OCI-M2 (cell line): ENCODE data around the gene PAX9.
"Not testable (repeated sequence)": the region's sequence is repeated elsewhere in the genome, so short reads cannot be mapped to it uniquely, and the experiment has no call there.

Experiments used
- DNase-seq: peaks from one replicate; lab custom pipeline; 2025; ENCODE audit not compliant: unreplicated experiment; lab: John Stamatoyannopoulos, UW

The PAX9 gene

DNA sequence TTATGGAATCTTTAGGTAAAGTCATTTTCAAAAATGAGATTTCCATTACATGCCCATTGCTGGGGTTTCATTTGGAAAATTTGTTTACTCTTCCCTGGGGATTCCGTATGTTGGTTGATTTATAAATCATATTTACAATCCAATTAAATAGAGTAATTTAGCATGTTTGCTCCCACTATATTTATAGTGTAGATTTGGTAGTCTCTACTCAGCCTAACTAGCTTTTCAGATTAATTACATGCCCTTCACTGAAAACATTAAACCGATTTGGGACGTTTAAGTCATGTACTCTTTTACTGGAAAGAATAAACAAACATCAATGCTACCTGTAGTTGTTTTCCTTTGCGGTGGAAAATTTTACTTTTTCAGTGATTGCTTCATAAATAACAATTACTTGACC, 10.4 kb downstream of the PAX9 start:
- no peak for DNase-seq

DNA sequence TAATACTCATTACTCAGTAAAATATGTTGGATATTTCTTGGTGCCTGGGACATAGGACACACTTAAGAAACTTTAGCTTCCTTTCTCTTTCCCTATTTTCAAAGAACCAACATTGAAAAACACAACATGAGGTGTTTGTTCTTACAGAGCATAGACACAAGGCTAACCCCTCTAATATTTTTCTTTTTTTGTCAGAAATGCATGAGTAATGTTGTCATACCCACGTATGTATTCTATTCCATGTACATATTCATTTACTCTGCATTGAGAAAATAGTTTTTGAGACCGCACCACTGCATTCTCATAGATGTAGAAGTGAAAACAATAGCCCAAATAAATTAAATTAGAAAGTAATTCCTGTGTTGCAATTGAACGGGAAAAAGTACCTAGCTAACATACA, 13.0 kb downstream of the PAX9 start:
- DNase-seq: no peak

DNA sequence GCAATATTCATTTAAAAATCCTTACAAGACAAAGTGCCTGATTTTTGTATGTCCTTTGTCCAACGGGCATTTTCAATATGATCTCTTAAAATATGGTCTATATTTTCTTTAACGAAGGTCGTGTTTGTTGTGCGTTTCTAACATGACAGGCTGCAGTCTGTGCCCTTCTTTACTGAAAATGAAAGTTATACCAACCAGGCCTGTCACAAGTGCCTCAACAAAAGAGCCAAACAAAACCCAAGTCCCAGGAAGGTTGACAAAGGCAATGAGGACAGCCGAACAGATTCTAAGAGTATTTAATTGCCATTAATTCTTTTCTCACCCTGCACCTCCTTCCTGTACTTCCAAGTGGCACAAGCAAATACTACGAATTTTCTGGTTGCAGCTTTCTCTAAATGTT, 13.9 kb downstream of the PAX9 start:
- no peak for DNase-seq

DNA sequence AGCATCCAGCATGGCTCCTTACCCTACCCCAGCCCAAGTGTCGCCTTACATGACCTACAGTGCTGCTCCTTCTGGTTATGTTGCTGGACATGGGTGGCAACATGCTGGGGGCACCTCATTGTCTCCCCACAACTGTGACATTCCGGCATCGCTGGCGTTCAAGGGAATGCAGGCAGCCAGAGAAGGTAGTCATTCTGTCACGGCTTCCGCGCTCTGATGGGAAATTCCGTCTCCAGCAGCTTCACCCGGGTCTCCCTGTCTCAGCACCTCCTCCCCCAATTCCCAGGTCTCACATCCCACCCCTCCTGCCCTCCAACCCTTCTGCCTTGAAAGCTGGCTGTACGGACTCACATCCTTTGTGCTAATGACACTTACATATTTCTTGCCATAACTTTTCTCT, 14.6 kb downstream of the PAX9 start:
- no peak for DNase-seq

DNA sequence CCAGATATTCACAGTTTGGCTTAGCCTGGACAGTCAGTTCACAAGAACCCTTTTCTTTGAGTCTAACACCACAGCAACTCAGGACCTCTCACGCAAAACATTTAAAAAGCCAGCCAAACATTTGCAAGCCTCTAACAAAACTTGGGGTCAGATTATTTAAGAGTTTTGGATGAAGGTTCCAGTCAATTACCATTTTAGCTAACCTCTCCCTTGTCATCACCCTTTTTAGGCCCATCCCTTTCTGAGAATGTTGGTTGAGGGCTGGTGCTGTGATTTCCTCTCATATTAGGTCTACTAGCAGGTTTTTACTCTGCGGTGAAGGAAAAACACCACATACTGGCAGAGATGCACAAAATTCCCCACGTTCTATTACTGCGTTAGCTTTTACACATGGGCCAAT, 20.7 kb downstream of the PAX9 start:
- no peak for DNase-seq

DNA sequence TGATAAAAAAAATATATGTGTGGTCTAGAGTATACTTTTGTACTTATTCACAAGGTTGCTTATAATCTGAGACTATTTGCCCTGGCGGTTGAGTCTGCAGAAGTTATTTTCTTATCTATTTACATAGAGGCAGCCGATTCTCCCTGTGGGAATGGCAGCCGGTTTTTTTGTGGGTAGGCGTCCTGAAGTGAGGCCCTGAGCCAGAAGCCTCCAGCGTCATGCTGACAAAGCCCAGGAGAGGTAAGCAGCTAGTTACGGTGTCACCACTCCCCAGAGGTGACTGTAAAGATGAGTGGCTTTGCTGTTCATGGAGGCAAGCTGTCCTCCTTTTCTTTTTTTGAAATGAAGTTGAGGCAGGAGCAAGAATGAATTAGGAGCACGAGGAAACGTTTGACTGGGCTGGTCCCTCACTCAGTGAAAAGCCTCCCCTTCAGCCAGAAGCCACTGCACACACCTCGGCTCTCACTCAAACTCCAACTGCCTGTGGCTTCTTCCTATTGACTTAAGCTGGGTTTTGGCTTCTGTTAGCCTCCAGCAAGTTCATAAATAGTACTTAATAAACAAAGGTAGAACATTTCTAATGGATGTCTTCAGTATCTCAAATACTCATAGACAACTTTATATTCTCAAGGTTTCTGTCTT, 21.5 kb downstream of the PAX9 start:
- DNase-seq: no peak

DNA sequence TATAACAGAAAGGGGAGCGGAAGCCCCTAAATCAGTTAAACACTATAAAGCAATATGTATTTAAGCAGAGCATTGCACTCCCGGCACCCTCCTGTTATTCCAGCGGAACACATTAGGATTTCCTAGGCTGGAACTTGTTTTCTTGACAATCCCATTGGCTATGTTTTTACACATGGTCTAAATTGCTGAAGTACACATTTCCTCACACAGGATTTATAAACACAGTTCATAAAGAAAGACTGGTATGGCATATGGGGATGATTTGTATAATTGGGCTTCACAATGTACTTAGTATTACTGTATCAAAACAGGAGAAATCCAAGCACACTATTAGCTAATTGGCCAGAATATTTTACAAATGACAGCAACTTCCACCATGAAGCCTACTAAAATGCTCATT, 23.3 kb downstream of the PAX9 start:
- DNase-seq: no peak

DNA sequence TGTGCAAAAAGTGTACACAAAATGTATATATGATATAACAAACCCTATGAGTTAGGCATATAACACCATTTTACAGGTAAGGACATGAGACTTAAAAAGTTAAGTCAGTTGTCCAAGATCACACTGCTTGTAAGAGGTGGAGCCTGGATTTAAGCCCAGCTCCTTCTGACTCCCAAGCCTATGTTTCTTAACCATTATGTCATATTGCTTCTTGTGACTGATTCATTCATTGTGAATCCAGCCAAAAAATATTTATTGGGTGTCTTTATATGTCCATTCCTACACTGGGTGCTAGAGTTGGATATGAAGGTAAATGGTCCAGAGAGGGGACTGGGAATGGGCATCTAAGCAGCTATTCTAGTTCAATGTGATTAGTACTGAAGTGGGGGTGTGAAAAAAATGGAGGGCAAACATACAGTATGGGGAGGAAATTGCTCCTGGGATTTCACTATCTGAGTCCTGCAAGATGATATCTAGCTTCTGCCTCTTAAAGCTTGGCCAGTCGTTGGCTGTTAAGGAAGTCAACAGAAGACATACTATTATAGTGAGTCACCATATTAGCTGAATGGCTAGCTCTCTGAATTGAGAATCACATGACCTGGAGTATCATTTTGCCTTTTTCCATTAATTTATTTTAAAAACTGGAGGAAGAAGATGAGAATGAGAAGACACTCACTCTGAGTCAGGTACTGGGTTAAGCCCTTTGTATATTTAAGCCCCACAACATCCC, 28.8 kb downstream of the PAX9 start:
- DNase-seq: no peak

DNA sequence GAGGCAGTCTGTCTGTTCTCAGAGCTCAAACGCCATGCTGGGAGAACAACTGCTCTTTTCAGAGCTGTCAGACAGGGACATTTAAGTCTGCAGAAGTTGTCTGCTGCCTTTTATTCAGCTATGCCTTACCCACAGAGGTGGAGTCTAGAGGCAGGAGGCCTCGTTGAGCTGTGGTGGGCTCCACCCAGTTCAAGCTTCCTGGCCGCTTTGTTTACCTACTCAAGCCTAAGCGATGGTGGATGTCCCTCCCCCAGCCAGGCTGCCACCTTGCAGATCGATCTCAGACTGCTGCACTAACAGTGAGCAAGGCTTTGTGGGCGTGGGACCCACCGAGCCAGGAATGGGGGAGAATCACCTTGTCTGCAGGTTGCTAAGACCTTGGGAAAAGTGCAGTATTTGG, 37.8 kb downstream of the PAX9 start:
- not testable (repeated sequence) for DNase-seq

DNA sequence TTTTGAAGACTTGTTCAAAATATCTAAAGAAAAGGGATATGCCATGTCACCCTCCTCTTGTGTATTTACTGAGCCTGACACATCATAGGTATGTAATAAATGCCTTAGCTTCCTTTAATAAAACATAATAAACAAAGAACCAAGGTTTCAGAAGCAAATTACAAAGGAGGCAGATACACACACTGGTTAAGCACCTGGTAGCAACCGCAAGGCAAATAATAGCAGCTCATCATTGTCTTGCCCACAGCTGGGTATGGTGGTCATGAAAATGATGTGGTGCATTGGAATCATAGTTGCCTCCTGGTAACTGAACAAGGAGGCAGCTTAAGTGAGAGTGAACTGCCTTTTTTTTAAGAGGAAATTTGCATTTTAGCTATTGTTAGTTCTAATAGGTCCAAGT, 39.0 kb downstream of the PAX9 start:
- DNase-seq: no peak

DNA sequence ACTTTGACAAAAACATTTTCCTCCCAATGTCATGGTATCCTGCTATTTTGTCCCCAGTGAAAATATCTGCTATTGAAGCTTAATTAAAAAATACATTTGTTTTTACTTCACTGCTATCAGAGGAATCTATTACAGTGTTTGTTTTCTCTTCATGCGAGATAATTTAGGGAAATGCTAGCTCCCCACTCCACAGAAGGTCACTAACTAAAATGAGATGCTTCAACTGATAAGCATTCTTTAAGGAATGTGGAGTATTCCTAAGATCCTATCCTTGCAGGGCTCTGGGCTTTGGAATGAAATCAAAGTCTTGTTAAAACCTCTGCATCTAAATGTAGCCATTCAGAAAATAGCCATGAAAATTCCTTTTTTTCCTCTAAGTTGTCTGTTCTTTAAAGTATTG, 39.5 kb downstream of the PAX9 start:
- DNase-seq: no peak

DNA sequence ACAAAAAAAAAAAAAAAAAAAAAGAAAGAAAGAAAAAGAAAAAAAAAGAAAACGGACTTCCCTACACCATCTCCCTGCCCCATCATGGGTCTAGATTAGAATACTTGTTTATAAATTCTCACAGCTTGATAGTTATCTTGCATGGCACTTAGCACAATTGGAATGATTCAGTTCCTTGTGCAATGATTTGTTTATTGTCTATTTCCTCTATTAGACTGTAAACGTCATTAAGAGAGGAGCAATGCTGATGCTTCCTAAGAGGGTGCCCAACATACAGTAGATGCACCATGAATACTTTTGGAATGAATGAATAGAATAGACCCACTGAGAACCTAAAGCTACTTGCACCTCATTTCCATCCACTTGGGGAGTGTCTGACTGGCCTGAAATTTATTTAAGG, 40.8 kb downstream of the PAX9 start:
- DNase-seq: no peak

DNA sequence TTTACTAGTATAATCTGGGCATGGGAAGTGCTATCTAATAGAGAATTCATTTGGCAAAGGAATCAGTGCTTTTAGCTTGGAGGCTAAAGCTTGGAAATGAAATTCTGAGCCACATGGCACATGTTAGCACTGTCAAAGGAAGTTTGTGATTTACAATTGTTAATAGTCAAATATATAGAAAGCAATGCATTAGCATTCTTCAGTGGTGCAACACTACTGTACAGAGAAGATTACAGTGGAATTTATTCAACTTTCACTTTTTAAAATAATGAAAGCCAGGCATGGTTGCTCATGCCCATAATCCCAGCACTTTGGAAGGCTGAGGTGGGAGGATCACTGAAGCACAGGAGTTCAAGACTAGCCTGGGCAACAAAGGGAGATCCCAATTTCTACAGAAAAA, 45.9 kb downstream of the PAX9 start:
- DNase-seq: no peak

DNA sequence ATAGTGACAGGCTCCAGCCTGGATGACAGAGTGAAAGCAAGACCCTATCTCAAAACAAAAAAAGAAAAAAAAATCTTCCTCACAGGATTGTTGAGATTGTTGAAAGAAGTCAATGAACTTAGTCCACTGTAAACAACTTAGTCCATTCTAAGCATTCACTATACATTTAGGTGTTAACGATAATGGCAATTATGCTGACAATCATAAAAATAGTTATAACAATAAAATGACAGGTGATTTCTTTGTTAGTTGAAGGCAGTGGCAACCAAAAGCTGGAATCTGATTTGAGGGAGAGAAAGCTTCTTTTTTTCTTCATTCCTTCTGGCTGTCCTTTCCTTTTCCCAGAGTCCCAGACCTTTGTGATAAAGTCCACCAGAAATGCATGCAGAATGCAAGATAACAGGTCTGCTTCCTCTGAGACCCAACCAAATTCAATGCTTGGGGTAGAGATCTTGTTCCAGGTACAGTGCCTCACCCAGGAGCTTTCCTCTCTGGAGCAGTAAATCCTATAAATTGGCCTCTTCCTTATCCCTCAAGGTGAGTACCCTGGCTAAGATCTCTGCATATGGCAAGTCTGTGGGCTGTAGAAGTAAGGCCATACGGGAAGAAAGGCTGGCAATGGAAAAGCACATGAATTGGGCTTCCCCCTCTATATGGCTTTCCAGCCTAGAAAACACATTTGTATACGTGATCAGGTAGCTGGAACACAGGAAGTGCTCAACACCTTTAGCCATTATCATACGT, 52.5 kb downstream of the PAX9 start:
- no peak for DNase-seq

DNA sequence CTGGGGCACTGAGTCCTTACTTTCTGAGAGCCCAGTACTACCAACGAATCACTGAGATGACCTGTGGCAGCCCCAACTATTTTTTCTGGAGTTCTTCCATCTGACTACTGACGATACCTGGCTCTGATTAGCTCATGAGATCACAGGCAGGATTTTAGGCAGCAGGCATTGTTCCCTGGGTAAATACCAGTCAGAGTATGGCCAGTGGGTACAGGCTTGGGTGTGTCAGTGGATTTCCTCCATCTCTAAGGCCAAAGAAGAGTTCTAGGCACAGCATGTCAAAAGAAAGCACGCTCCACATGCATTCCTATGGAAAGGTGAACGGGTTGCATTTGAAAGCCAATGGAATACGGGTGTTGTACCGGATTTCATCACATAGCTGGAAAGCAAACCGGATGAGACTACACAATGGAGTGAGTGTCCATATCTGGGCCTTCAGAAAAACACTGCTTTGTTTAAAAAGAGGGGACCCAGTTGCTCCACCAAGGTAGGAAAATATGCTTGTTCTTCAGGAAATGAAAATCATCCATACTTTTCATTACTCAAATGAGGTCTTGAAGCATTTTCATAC, 55.0 kb downstream of the PAX9 start:
- DNase-seq: no peak

DNA sequence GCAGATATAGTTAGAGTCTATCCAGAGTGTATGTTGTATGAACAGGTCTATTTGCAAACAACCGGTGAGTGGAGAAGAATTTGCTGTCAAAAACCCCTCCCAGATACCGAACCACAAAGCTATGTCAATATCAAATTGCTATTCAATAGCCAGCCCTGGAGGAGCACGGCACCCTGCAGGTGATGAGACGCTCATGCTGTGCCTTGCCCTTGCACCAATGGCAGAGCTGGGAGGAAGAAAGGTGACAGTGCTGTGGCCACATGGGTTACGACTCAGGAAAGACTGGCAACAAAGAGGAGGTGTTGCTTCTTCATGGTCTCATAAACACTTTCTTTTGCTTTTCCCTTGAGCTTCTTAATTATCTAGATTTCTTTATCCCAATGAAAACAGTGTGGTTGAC, 55.7 kb downstream of the PAX9 start:
- DNase-seq: no peak

DNA sequence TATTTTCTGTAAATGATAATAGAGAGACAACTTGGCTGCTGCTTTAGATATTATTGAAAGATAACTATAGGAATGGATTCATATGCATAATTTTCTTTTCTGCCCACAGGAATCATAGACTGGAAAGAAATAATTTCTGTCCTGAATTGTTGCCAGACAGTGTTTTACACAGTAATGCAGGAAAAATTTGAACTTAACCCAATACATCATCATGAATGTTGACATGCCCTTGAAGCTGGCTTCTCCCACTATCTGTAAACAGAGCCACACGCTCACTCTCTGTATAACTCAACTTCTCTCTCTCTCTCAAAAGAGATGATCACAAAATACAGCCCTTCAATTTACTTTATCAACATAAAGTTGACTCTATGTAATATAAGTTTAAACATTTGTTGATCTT, 56.6 kb downstream of the PAX9 start:
- DNase-seq: no peak

DNA sequence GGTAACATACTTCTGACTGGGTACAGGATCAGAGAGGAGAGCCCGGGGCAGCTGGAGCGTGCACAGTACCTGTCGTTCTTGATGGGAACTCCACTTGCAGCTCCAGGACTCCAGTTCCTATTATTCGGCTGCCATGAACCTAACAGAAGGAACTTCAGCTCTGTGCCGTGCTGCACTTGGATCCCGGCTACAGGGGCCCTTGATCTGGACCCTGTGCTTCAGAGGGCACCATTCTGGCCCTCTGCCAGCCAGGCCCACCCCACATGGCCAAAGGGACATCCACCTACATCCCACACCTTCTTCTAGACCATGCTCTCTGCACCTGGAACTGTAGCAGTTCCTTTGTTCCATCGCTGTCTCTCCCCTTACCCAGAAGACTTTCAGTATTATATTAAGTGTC, 58.2 kb downstream of the PAX9 start:
- DNase-seq: no peak

DNA sequence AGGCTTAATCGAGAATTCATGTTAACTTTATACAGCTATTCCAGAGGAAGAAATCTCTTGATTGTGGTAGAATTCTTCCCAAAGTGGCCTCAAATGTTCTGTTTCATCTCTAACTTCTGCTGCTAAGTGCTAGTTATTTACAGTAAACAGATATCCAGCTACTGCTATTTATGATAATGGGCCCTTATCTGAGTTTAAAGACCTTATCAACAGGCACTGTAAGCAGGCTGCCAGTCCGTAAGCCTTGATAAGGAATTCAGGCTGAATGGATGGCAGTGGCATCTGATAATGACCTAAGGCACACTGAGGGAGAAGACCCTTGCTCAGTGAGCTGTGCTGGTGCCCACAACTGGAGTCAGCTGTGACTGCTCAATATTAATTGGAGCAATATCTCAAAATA, 59.0 kb downstream of the PAX9 start:
- no peak for DNase-seq

DNA sequence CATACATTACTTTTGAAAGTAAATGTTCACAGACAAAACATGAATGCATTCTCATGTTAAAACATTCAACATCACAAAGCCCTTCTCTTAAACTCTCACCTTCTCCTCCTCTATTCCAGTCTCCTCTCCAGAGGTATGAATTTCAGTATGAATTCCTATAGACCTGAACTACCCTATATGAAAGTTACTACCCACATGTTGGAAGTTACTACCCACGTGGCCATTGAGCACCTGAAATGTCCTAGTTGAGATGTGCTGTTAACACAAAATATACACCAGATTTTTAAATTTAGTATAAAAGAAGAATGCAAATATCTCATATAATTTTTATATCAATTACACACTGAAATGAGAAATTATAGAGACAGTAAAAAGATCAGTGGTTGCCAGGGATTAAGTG, 60.2 kb downstream of the PAX9 start:
- DNase-seq: no peak

DNA sequence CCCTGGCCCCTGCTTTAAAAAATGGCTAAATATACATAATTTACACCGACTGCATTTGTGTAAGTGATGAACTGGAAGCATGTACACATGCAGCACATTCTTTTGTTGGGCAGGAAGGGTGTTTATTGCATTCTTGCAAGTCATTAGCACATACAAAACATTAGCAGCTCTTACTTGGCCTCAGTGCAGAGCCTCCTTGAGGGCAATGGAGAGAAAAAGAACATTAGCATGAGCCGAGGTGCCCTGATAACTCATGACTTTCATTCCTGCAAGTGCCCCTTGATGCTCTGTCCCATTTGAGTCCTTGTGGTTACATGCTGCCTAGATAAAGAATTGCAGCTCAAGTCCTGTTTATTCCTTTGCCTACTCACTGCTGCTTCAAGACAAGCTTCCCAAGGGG, 61.9 kb downstream of the PAX9 start:
- no peak for DNase-seq

DNA sequence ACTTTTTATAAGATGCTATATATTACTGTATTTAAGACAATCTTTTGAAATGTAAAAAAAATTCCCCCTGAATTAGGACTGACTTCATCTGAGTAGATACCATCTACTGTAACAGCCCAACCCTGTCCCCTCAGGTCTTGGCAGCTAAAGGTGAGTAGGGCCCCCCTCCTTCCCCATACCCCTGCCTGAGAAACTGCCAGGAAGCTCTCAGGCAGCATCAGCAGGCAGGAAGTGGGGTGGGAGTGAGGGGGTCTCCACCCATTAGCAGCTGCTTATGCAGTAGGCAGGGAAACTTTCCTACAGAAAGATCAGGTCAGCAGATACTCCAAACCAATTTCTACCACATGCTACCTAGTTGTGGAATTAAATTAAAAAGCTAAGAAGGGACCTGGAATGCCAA, 62.5 kb downstream of the PAX9 start:
- DNase-seq: no peak
